NCI-H1417 treated with DMSO at 0.1 percent for 48 hours (cell line): Measurements from ENCODE around the gene KDM4B.

ENCODE experiments used
- DNase-seq: peaks from one replicate; lab custom pipeline; 2025; lab: John Stamatoyannopoulos, UW

The KDM4B gene

GRCh38 chr19:5050067-5050656 is 81.2 kb downstream of the KDM4B start:
- DNase-seq, result no peak

DNA sequence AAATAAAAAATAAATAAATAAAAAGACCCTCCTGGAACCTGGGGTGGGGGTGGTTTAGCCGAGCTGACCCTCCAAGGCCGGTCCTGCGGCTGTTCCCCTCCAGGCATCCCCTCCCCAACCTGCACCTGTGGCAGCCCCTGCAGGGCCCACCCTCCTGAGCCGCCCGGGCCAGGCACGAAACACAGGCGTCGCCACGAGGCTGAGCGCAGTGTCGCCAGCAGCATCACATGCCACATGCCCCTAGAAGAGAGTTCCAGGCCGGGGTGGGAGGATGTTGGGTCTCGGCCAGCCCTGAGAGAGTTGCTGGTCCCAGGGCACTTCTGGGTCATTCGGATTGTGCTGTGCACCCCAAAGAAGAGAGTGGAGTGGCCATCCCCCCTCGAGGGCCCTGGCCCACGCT is 82.0 kb downstream of the KDM4B start:
- DNase-seq, result no peak

- no peak for DNase-seq
These were observed 82.7 kb downstream of the KDM4B start for GRCh38 chr19:5051619-5052018.

- no peak for DNase-seq
These were observed 83.6 kb downstream of the KDM4B start for GRCh38 chr19:5052515-5052914.

- DNase-seq, result no peak
These were observed 84.1 kb downstream of the KDM4B start for GRCh38 chr19:5052945-5053485.

GRCh38 chr19:5053661-5054060 is 84.7 kb downstream of the KDM4B start:
- no peak for DNase-seq

- DNase-seq, result no peak
These were observed 85.9 kb downstream of the KDM4B start for GRCh38 chr19:5054551-5055456.

- no peak for DNase-seq
These were observed 86.5 kb downstream of the KDM4B start for GRCh38 chr19:5055457-5055776.

GRCh38 chr19:5057860-5058259 is 88.9 kb downstream of the KDM4B start:
- DNase-seq, result no peak

- no peak for DNase-seq
These were observed 89.8 kb downstream of the KDM4B start for GRCh38 chr19:5058521-5059212.

DNA sequence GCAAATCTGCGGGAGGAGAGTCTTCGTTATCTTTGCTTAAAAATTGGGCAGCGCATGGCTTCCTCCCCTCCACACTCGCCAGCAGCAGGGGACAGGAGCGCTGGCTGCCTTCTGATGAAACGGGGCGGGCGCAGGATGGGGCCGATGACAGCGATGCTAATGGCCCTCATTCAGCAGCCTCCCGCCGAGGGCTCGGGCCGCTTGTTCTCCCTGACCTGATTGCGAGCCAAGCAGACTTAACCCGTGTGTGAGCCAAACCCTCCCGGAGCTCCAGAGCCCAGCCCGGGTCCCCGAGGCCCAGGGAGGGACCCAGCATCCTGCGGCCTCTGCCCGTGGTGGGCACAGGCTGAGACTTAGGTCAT is 90.3 kb downstream of the KDM4B start:
- no peak for DNase-seq

GRCh38 chr19:5059793-5060192 is 90.9 kb downstream of the KDM4B start:
- DNase-seq, result no peak

- DNase-seq, result no peak
These were observed 93.3 kb downstream of the KDM4B start for GRCh38 chr19:5062195-5062594.

- DNase-seq, result no peak
These were observed 93.9 kb downstream of the KDM4B start for GRCh38 chr19:5062799-5063198.

DNA sequence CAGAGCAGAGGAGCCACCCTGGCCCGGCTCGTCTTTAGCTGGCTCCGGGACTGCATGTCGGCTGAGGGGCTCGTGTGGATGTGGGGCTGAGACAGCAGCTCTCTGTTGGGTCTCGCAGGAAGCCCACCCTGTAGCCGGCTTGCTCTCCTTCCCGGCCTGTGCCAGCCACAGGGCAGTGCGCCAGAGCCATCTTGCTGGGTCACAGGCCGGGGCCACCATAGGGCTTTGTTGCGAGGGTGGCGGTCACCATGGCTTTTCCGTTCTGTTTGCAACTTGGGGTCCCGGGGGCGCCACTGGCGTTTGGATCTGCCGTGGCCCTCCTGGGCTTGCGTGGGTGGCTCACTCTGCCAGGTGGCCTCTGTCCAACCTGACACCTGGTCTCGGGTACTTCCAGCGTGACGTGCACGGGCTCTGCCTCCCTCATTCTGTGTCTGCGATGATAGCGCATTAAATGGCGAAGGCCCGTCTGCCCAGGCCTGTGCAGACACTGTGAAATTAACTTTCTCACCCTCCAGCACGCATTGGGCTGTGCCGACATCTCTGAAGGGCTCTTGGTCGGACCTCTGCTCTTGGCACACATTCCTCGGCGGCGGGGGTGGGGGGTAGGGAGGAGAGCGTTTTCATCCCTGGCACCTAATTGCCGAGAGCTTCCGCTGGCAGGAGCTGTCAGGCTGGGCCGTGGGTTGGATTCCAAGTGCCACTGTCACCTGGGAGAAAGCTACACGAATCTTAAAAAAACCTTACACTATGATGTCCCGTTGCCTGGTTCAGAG is 95.1 kb downstream of the KDM4B start:
- DNase-seq, result no peak

GRCh38 chr19:5064896-5065295 is 96.0 kb downstream of the KDM4B start:
- no peak for DNase-seq

- no peak for DNase-seq
These were observed 96.8 kb downstream of the KDM4B start for GRCh38 chr19:5065663-5066093.

GRCh38 chr19:5066768-5067167 is 97.9 kb downstream of the KDM4B start:
- no peak for DNase-seq

GRCh38 chr19:5067678-5068077 is 98.8 kb downstream of the KDM4B start:
- no peak for DNase-seq

GRCh38 chr19:5068233-5069072 is 99.5 kb downstream of the KDM4B start:
- no peak for DNase-seq

- no peak for DNase-seq
These were observed 101.4 kb downstream of the KDM4B start for GRCh38 chr19:5070331-5070730.
